ENCODE results near the gene GALNT10.
"Not testable (repeated sequence)": the region's sequence is repeated elsewhere in the genome, so short reads cannot be mapped to it uniquely, and the experiment has no call there.

The GALNT10 gene, protein sequence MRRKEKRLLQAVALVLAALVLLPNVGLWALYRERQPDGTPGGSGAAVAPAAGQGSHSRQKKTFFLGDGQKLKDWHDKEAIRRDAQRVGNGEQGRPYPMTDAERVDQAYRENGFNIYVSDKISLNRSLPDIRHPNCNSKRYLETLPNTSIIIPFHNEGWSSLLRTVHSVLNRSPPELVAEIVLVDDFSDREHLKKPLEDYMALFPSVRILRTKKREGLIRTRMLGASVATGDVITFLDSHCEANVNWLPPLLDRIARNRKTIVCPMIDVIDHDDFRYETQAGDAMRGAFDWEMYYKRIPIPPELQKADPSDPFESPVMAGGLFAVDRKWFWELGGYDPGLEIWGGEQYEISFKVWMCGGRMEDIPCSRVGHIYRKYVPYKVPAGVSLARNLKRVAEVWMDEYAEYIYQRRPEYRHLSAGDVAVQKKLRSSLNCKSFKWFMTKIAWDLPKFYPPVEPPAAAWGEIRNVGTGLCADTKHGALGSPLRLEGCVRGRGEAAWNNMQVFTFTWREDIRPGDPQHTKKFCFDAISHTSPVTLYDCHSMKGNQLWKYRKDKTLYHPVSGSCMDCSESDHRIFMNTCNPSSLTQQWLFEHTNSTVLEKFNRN

DNA sequence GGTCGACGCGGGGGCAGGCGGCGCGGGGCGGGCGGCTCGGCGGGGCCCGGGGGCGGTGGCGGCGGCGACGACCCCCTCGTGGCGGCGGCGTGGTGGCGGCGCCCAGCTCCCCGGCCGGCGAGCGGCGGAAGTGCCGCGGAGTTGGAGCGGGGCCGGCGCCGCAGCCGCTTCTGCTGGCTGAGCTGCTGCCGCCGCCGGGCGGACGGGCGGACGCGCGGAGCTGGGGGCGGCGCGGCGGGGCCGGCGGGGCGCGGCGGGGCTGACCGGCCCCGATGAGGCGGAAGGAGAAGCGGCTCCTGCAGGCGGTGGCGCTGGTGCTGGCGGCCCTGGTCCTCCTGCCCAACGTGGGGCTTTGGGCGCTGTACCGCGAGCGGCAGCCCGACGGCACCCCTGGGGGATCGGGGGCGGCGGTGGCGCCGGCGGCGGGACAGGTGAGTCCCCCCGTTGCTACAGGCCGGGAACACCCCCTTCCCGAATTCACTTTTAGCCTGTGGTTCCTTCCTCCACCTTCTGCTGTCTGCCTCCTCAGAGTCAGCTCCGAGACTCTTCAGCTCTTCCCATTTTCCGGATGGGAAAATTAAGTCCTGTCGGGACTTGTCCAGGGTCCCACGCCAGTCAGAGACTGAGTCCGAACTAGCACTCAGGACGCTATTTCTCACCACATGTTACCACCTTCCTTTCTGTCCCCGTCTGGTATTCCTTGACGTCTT lies at the start of gene GALNT10:
Gene GALNT10, plus strand, starts transcription at position 139 of the 710 bp plus-strand sequence. Its CDS starts 134 bp downstream, at position 273.
- peak; percentile 70 for DNase-seq
- in situ Hi-C loops (cut with HindIII; ENCODE audit: low pct_ligation_motif_present, low pct_unique_long_range_greater_than_20kb, low sequenced_read_pairs), result no loop called here

DNA sequence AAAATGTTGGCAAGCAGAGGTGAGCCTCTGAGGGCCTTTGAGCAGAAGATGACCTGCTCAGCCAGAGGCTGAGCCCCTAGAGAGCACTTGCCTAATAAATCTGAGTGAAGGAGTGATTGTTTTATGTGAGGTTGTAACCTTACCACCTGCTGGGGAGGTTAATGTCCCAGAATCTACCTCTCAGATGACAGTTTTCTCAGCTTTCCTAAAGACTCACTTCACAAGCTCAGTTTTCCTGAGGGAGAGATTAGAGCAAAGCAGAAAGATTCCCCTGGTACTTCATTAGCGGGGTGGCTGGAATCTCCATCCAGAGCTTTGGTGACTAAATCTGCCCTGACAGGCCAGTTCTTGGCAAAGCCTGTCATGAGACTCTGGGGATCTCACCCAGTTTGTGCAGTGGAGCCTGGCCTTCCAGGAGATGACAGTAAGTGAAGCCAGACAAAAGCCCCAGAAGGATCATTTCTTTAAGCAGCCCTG lies 48.8 kb upstream of the GALNT10 start:
- in situ Hi-C loops (cut with HindIII; ENCODE audit: low pct_ligation_motif_present, low pct_unique_long_range_greater_than_20kb, low sequenced_read_pairs), result no loop called here
- no peak for DNase-seq

DNA sequence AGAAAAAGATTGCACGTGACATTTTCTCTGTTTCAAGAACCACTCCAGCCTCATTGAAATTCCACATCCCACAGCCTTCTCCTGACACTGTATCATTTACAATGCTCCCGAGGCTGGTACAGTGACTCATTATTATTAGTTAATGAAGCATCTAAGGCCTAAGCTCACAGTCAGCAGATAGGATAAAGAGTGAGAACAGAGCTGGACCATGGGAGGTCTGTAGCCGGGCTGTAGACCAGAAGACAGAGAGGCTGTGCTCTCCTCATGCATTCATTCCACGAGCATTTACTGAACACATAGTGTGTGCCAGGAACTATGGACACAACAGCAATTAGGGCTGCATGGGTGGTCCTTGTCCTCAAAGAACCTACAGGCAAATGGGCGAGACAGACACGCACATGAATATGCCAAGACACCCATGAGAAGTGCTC lies 47.3 kb upstream of the GALNT10 start:
- in situ Hi-C loops (cut with HindIII; ENCODE audit: low pct_ligation_motif_present, low pct_unique_long_range_greater_than_20kb, low sequenced_read_pairs), result no loop called here
- no peak for DNase-seq

DNA sequence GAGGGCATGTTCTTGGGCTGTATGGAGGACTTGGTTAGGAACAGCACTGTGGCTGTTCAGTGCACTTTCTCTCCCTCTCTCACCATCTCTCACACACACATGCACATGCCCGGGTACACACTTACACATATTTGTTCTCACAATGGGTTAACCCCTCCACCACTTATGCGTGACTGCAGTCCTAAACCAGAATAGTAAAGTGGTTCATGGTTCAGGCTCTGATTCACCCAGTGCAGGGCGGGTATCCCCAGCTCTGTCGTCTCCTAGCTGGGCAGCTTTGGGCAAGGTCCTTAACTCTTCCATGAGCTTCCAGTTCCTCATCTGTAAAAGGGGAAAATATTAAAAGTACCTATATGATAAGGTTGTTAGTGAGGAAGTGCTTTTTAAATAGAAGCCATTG lies 45.3 kb upstream of the GALNT10 start:
- in situ Hi-C loops (cut with HindIII; ENCODE audit: low pct_ligation_motif_present, low pct_unique_long_range_greater_than_20kb, low sequenced_read_pairs), result no loop called here
- no peak for DNase-seq

DNA sequence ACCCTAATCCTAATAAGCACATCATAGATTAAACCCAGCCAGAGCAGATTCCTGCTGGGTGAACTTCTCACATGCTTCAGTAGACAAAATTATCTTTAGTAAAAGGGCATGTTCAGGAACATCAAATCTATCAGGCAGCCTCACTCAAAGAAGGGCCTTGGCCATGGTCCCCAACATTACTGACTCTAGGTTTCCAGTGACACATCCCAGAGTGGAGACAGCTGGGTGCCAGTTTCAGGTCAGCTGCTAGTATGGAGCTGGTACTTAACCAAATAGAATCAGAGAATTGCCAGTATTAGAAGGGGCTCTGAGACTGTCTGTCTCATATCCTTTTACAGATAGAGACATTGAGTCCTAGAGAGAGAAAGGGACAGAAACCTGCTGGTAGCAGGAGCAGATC lies 44.1 kb upstream of the GALNT10 start:
- in situ Hi-C loops (cut with HindIII; ENCODE audit: low pct_ligation_motif_present, low pct_unique_long_range_greater_than_20kb, low sequenced_read_pairs), result no loop called here
- DNase-seq, result no peak

DNA sequence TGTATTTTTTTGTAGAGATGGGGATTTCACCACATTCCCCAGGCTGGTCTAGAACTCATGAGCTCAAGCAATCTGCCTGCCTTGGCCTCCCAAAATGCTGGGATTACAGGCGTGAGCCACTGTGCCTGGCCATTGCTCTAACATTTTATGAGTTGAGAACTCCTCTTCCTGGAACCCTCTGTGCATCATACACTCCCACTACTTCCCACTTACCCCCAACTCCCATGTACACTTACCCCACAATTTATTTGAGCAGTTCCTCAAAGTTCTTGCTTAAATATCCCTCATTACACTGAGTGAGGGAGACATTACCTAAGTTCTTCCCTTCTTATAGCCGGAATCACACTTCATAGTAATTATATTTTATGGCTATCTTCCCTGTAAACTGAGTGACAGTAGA lies 42.9 kb upstream of the GALNT10 start:
- DNase-seq, result no peak
- in situ Hi-C loops (cut with HindIII; ENCODE audit: low pct_ligation_motif_present, low pct_unique_long_range_greater_than_20kb, low sequenced_read_pairs), result no loop called here

DNA sequence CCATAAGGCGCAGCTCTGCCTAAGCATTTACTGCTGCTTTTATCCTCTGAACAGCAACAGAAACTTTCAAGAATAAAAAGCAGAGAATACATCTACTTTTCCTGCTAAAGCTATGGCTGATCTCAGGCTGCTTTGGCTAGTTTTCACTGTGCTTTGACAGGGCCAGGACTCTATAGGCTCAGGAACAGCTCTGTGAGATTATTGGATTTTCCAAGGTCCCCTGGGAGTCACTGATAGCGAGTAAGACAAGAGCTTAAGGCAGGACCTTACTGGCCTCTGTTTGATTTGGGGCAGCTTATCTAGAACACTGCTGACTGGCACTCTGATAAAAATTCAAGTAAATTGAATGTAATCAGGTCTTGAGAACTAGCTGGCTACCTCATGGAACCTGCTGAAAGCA lies 40.1 kb upstream of the GALNT10 start:
- in situ Hi-C loops (cut with HindIII; ENCODE audit: low pct_ligation_motif_present, low pct_unique_long_range_greater_than_20kb, low sequenced_read_pairs); DNase-seq: not testable (repeated sequence)

DNA sequence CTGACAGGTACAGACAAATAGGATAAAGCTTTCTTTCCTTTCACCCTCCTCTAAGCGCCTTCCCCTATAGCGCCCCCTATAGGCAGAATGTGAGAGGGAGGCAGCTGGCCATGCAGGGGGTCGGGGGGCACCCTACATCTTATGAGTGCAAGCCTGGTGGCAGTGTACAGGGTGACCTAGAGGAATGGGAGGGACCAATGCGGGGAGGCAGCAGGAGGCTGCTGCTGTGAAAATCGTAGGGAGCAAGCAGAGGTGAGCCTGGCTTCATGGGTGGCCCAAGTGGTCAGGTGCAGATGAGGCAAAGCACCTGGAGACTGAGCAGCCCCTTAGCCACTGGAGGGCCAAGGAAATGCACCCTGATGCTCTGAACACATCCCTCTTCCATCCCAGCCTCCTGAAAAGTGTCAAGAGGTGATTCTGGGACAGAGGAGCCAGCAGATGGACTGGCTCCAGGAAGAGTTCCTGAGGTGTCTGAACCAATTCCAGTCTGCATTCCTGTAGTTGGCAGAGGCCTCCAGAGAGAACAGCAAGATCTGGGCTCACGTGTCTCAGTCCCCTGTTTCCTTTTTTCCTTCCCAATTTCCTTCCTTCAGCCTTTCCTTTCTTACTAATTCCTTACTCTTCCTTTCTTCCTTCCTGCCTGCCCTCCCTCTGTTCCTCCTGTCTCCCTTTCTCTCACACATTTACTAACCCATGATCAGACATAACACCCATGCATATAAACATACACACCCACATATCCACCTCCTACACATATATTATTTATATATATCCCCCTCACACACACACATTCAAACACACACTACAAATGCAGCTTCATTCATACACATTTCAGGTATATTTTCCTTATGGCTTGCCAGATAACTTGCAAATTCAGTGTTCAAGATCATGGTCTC lies 32.8 kb upstream of the GALNT10 start:
- DNase-seq, result no peak
- in situ Hi-C loops (cut with HindIII; ENCODE audit: low pct_ligation_motif_present, low pct_unique_long_range_greater_than_20kb, low sequenced_read_pairs), result no loop called here

DNA sequence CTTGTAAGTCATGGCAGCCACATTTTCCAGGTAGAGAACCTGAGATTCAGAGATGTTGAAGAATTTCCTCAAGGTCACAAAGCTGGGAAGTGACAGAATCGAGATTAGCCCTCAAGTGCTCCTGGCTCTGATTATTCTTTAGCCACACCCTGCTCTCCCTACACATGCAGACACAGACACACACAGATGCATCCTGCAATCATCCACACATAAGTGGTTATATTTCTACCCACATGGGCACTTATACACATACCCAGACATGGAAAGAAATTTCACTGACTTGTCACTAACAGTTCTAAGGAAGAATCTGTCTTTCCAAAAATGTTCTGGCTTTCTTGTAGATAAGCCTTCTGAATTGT lies 32.2 kb upstream of the GALNT10 start:
- DNase-seq, result no peak
- in situ Hi-C loops (cut with HindIII; ENCODE audit: low pct_ligation_motif_present, low pct_unique_long_range_greater_than_20kb, low sequenced_read_pairs), result no loop called here

DNA sequence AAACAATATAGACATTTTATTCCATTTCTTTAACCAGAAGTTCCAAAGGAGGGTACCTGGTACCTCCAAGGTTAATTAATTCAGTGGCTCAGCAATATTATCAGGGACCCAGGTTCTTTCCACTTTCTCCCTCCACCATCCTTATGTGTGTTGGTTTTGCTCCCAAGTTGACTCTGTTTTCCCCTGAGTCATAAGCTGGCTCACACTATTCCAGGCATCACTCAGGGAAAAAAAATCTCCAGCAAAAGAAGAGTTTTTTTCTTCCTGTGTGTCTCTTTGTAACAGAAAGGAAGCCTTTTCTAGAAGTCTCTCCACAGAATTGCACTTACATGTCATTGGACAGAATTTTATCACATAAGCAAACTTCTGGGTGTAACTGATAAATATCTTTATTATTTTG lies 31.2 kb upstream of the GALNT10 start:
- in situ Hi-C loops (cut with HindIII; ENCODE audit: low pct_ligation_motif_present, low pct_unique_long_range_greater_than_20kb, low sequenced_read_pairs), result no loop called here
- peak; percentile 6 for DNase-seq

DNA sequence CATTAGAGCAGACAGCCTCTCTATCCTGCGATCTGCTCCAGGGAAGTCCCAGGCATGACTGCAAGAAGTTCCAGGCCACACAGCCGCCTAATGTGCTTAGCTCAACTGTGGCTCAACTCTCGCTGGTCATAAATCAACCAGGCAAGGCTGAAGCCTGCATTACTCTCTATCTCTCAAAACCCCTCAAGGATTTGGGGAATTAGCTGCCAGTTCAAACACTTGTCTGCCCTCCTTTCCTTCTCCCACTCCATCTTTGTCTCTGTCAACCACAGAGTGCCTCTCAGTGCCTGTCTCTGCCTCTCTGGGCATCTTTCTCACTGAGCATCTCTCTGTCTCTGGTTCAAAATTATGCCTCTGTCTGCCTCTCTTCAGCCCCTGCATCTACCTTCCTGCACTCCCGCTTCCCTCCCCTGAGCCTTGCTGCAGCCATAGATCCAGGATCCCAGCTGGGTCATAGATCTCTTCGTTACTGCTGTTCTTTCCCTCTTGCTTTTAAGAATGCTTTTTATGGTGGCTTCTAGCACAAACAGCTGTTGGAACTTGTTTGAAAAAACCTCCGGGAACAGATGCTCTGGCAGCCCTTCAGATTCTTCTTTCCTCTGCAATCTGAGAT lies 27.9 kb upstream of the GALNT10 start:
- in situ Hi-C loops (cut with HindIII; ENCODE audit: low pct_ligation_motif_present, low pct_unique_long_range_greater_than_20kb, low sequenced_read_pairs), result no loop called here
- no peak for DNase-seq

DNA sequence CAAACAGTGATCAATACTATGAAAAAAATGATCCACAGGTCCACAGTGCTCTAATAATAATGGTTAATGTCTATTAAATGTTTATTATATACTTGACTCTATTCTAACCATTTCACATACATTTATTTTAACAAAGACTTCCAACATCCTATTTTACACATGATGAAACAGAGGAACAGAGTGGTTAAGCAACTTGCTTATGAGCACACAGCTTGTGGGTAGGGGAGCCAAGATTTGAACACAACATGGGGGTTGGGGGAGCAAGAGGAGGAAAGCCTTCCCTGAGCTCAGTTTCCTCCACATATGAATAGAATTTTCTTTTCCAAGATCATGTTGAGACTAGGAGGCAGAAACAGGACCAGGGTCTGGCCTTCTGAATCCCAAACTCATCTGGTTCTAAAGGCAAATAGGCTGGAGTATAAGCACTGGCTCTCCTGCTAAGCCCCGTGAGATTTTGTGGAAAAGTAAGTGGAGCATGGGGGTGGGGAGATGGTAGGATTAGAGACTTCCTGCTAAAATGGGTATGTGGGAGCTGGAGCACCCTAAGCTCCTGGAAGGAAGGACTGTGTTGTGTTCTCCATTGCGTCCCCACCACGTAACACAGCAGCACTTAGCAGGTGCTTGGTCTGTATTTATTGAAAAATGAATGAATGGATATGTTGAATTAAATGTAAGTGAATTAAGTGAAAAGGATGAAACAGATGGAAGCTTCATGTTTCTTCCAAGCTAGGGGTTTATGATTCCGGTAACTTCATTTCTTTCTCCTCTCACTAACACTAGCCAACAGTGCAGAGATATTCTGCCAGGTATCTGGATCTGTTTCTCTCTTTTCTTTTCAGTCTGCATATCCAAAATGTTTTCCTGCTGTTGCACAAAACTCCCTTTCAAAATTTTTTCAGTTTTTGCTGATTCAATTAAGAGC lies 26.9 kb upstream of the GALNT10 start:
- DNase-seq, result no peak
- in situ Hi-C loops (cut with HindIII; ENCODE audit: low pct_ligation_motif_present, low pct_unique_long_range_greater_than_20kb, low sequenced_read_pairs), result no loop called here

DNA sequence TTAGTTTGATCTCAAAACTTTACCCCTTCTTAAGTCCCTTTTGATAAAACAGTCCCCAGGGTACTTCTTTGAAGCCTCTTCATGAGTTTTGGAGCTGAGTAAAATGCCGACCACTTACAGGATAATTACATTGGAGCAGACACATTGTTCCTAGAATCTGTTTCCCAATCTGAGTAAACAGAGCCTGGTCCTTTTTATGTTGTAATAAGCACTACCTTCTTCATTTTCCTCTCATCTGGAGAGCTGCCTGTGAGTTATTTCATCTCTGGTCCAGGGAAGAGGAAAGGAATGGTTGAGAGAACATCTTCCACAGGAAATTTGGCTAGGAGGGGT lies 26.3 kb upstream of the GALNT10 start:
- in situ Hi-C loops (cut with HindIII; ENCODE audit: low pct_ligation_motif_present, low pct_unique_long_range_greater_than_20kb, low sequenced_read_pairs), result no loop called here
- DNase-seq, result no peak

DNA sequence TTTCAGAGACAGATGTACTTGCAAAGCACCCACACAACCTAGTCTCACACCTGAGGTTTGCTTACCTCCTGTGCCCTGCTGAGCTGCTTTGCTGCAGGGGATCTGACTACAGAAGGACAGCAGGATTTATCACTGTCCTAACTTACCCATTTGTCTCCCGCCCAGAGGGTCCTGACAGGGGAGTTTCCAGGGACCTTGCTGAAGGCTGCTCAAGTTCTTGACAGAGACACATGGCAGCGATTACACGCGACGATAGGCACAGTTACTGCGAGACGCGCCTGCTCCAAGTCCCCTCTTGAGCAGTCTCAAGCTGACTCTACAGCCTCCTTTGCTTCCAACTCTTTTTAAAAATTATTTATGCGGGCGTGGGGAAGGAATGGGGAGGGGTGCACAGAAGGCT lies 24.6 kb upstream of the GALNT10 start:
- in situ Hi-C loops (cut with HindIII; ENCODE audit: low pct_ligation_motif_present, low pct_unique_long_range_greater_than_20kb, low sequenced_read_pairs), result no loop called here
- DNase-seq, result no peak

DNA sequence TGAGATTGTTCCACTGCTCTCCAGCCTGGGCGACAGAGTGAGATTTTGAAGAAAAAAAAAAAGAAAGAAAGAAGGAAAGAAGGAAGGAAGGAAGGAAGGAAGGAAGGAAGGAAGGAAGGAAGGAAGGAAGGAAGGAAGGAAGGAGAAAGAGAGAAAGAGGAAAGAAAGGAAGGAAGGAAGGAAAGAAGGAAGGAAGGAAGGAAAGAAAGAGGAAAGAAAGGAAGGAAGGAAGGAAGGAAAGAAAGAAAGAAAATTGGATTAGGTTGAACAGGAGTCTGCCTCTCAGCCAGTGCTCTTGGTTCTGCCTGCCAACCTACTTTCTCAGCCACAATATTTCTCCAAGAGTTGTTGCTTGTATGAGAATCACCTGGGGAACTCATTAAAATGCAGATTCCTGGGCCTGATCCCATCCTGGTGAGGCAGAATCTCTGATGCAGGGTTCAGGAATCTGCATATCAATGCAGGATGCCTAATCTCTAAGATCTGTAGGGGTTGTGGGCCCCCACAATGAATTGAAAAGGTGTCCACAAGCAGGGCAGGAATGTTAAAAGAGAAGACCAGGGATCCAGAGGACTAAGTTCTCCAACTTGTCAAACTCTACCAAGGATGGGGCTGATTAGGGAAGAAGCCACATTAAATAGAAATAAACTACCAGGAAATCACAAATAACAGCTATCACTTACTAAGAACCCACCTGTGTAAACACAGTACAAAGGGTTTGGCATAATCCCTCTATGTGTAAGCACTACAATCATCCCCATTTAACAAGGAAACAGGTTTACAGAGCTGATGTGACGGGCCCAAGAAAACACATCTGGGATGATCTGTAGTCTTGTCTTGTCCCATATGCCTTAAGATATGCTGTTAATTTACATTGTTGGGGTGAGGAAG lies 23.4 kb upstream of the GALNT10 start:
- DNase-seq, result no peak
- in situ Hi-C loops (cut with HindIII; ENCODE audit: low pct_ligation_motif_present, low pct_unique_long_range_greater_than_20kb, low sequenced_read_pairs), result no loop called here

DNA sequence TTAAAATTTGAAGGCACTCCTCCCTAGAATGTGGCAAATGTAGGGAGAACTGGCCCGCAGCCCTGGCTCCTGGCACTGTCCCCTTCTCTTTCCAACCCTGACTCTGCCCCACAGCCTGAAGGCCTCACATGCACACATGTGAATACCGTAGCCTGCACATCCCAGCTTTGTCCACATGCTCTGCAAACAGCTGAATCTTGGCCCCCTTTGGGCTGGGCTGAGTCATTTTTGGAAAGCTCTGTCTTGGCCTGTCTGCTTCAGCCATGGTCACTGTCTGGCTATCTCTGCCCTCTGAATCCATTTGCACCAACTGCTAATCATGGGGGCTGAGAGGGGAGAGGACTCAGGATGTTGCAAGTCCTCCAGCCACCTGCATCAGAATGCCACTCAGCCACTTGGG lies 22.1 kb upstream of the GALNT10 start:
- DNase-seq, result no peak
- in situ Hi-C loops (cut with HindIII; ENCODE audit: low pct_ligation_motif_present, low pct_unique_long_range_greater_than_20kb, low sequenced_read_pairs), result no loop called here

DNA sequence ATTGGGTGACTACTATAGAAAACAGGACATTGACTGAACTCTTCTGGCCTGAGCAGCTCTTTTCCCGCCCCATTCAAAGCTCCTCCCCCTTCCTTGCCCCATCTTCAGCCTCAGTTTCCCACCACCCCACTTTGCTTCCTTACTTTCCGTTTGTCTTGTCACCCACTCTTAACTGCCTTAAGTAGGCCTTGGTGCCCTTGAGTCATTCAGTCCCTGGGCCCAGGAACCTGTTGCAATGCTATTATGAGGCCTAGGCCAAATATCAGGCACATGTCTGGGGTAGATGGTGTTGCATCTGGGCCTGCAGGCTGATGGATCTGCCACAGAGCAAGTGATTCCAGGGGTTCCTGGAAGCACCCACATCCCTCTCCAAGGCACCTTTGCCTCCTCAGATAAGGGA lies 17.7 kb upstream of the GALNT10 start:
- in situ Hi-C loops (cut with HindIII; ENCODE audit: low pct_ligation_motif_present, low pct_unique_long_range_greater_than_20kb, low sequenced_read_pairs), result no loop called here
- no peak for DNase-seq
